PC-3 (cell line): ENCODE data around the gene MACROH2A2. TPM values are rescaled to one million over a fixed set of nuclear protein-coding genes. Genes with fewer than 3 reads are reported as not detected.
"Not testable (repeated sequence)": the region's sequence is repeated elsewhere in the genome, so short reads cannot be mapped to it uniquely, and the experiment has no call there.

ENCODE experiments used
- ATAC-seq: fragments of 200-7000 bp; cut with Tn5 transposase; 2 replicates; pipeline ENCODE4 v1.9.1; 2020; ENCODE audit warnings: mild to moderate bottlenecking, moderate library complexity
- BruUV-seq: library from RNA; stranded (reverse); fragments of 400-500 nt; replicated peaks from 2 replicates; lab custom pipeline; 2021; lab: Mats Ljungman, UMichigan
- CTCF ChIA-PET: fragments of 300-600 bp; sonication (Branson Sonifier 250); formaldehyde crosslinking; loops from one replicate; lab custom pipeline; 2022; ENCODE audit warnings: antibody characterized with exemption; lab: Charles Lee
- POLR2A ChIA-PET: fragments of 300-600 bp; sonication (Branson Sonifier 250); formaldehyde crosslinking; loops from one replicate; lab custom pipeline; 2022; ENCODE audit warnings: antibody characterized with exemption; ENCODE audit not compliant: unreplicated experiment; lab: Charles Lee
- DNase-seq: peaks from one replicate; pipeline ENCODE4 v3.0.0-alpha.2; 2015
- H2AFZ ChIP-seq: fragments of 300-600 bp; sonication (generic); 2 replicates; pipeline ENCODE4 v1.6.0; 2016; ENCODE audit warnings: antibody characterized with exemption, low read length
- H3F3A ChIP-seq: fragments of 300-600 bp; sonication (generic); one replicate; pipeline ENCODE4 v1.6.0; 2017; ENCODE audit warnings: antibody characterized with exemption, low read length, control low read depth, mild to moderate bottlenecking; ENCODE audit not compliant: unreplicated experiment
- H3K27ac ChIP-seq: fragments of 300-600 bp; sonication (generic); 2 replicates; pipeline ENCODE4 v1.5.1; 2016; ENCODE audit warnings: mild to moderate bottlenecking, low read length
- H3K27me3 ChIP-seq: fragments of 300-600 bp; sonication (generic); 2 replicates; pipeline ENCODE4 v1.6.1; 2016; ENCODE audit warnings: low read length, mixed read lengths
- H3K36me3 ChIP-seq: fragments of 300-600 bp; sonication (generic); 2 replicates; pipeline ENCODE4 v1.6.1; 2016; ENCODE audit warnings: low read depth, mixed run types, low read length, mixed read lengths
- H3K4me1 ChIP-seq: fragments of 300-600 bp; sonication (generic); 2 replicates; pipeline ENCODE4 v1.5.1; 2016; ENCODE audit warnings: low read length; ENCODE audit not compliant: insufficient read depth
- H3K4me2 ChIP-seq: fragments of 300-600 bp; sonication (generic); 2 replicates; pipeline ENCODE4 v1.6.0; 2016; ENCODE audit warnings: low read length
- H3K4me3 ChIP-seq: fragments of 300-600 bp; sonication (generic); 2 replicates; pipeline ENCODE4 v1.5.1; 2016; ENCODE audit warnings: mild to moderate bottlenecking, low read length, mixed read lengths
- H3K79me2 ChIP-seq: fragments of 300-600 bp; sonication (generic); 2 replicates; pipeline ENCODE4 v1.6.1; 2017; ENCODE audit warnings: low read length, mixed read lengths
- H3K9ac ChIP-seq: fragments of 300-600 bp; sonication (generic); 2 replicates; pipeline ENCODE4 v1.6.0; 2016; ENCODE audit warnings: mild to moderate bottlenecking, low read length
- H3K9me2 ChIP-seq: fragments of 300-600 bp; sonication (generic); replicated peaks from 2 replicates; pipeline ENCODE4 v1.6.1; 2016; ENCODE audit warnings: mixed run types, low read length, mixed read lengths
- H3K9me3 ChIP-seq: fragments of 300-600 bp; sonication (generic); 2 replicates; pipeline ENCODE4 v1.6.1; 2016; ENCODE audit warnings: low read length, mixed read lengths
- H4K20me1 ChIP-seq: fragments of 300-600 bp; sonication (generic); 2 replicates; pipeline ENCODE4 v1.6.1; 2016; ENCODE audit warnings: low read length, mixed read lengths
- CTCF ChIP-seq: fragments of 300-600 bp; sonication (generic); conservative IDR thresholded peaks from 2 replicates; pipeline ENCODE4 v1.5.1; 2017; ENCODE audit warnings: antibody characterized with exemption, low read depth, mild to moderate bottlenecking, low read length
- EZH2 ChIP-seq: fragments of 300-600 bp; sonication (generic); IDR thresholded peaks from one replicate; pipeline ENCODE4 v1.6.1; 2017; ENCODE audit warnings: antibody characterized with exemption, mild to moderate bottlenecking, low read length; ENCODE audit not compliant: unreplicated experiment
- EZH2phosphoT487 ChIP-seq: fragments of 300-600 bp; sonication (generic); IDR thresholded peaks from 2 replicates; pipeline ENCODE4 v1.6.1; 2018; ENCODE audit warnings: mild to moderate bottlenecking, antibody characterized with exemption, low read length, borderline replicate concordance
- intact Hi-C: fragments of 100-400 bp; cut with micrococcal nuclease; formaldehyde crosslinking; loops from 2 replicates; pipeline ENCODE4 v1.9.0; 2023
- total RNA-seq: library from RNA; depleted of rRNA; stranded (reverse); fragments of >200 nt; gene quantifications from 2 replicates; pipeline ENCODE4 v1.2.3, GENCODE V29; 2014; rRNA removed

The MACROH2A2 gene
- total RNA-seq, 1 experiment from 2014 or later: 86.7 TPM

GRCh38 chr10:70158113-70158512 lies 105.5 kb downstream of the MACROH2A2 start:
- peaks cover 10% of the 10 kb centered on the region; the same call in 1 of the 2 replicates for H3K4me1 ChIP-seq
- H2AFZ ChIP-seq: no peak overlapping the region
- DNase-seq: no peak
- no peak overlapping the region for H3K4me2 ChIP-seq
- H3K9ac ChIP-seq: no peak overlapping the region
- CTCF ChIA-PET: no interaction called here
- H3K27ac ChIP-seq: no peak overlapping the region
- H3K36me3 ChIP-seq: peaks cover 87% of the 10 kb centered on the region
- POLR2A ChIA-PET: interaction anchor here (0.6 kb wide), 1 partner anchor 11 kb away, joined by 6 read pairs; the partner anchor contains the start of gene TYSND1
- no peak for ATAC-seq
- BruUV-seq: no TSS peak
- H3K9me3 ChIP-seq: no peaks in the 10 kb centered on the region
- H4K20me1 ChIP-seq: peaks cover 27% of the 10 kb centered on the region
- intact Hi-C loops: no loop called here
- no peaks in the 10 kb centered on the region for H3K27me3 ChIP-seq
- TF ChIP-seq EZH2: no peak
- H3K9me2 ChIP-seq: no peaks in the 10 kb centered on the region
- no peak overlapping the region for H3K4me3 ChIP-seq
- H3F3A ChIP-seq: no peaks in the 10 kb centered on the region
- peaks cover 46% of the 10 kb centered on the region for H3K79me2 ChIP-seq

- H3K4me3 ChIP-seq, H3F3A ChIP-seq, H3K4me1 ChIP-seq, H3K27ac ChIP-seq, ATAC-seq, POLR2A ChIA-PET, H3K27me3 ChIP-seq, H3K9me2 ChIP-seq, intact Hi-C loops, DNase-seq, H2AFZ ChIP-seq, H3K9ac ChIP-seq, H3K9me3 ChIP-seq, H3K4me2 ChIP-seq, BruUV-seq: not testable (repeated sequence)
- CTCF ChIA-PET: interaction anchor here (1.0 kb wide), 1 partner anchor 13 kb away, joined by 3 read pairs; the partner anchor contains the start of gene TYSND1
- peaks cover 40% of the 10 kb centered on the region for H4K20me1 ChIP-seq
- peaks cover 86% of the 10 kb centered on the region for H3K36me3 ChIP-seq
- H3K79me2 ChIP-seq: peaks cover 58% of the 10 kb centered on the region
These were observed 106.7 kb downstream of the MACROH2A2 start for GRCh38 chr10:70159366-70159765.

- Histone ChIP-seq H3K79me2 (peaks cover 73% of the 10 kb centered on the region), H3K9me2 (no peaks in the 10 kb centered on the region), H3K4me2 (no peak overlapping the region), H3K27me3 (no peaks in the 10 kb centered on the region), H3K9ac (no peak overlapping the region), H4K20me1 (peaks cover 48% of the 10 kb centered on the region), H3K9me3 (no peaks in the 10 kb centered on the region), H3K4me1 (peaks cover 10% of the 10 kb centered on the region; the same call in 1 of the 2 replicates), H3K36me3 (peaks cover 80% of the 10 kb centered on the region), H3K4me3 (no peak overlapping the region), H3F3A (no peaks in the 10 kb centered on the region), H2AFZ (no peak overlapping the region), H3K27ac (no peak overlapping the region)
- CTCF ChIA-PET: interaction anchor here (0.6 to 1.2 kb wide), 2 partner anchors 14 to 61 kb away, joined by 4 to 8 read pairs; partner anchors contain the start of gene TYSND1
- ATAC-seq (0 out of 2 replicates have a peak, but pooled peaks have one; percentile 25), DNase-seq (no peak)
- no peak for TF ChIP-seq CTCF
- no peak for TF ChIP-seq EZH2
- no peak for TF ChIP-seq EZH2phosphoT487
- intact Hi-C loops: no loop called here
- BruUV-seq: no TSS peak
- POLR2A ChIA-PET: no interaction called here
These were observed 108.2 kb downstream of the MACROH2A2 start for GRCh38 chr10:70160798-70161197.

Other genes starting within 250 kb of the MACROH2A2 start
- 29.2 and 39.0 TPM in 2 replicates for gene AIFM2, start 80.0 kb downstream of the MACROH2A2 start, total RNA-seq
- 78.2 and 87.3 TPM in 2 replicates for gene TYSND1, start 93.9 kb downstream of the MACROH2A2 start, total RNA-seq
- 161 and 213 TPM in 2 replicates for gene SAR1A, start 117.7 kb downstream of the MACROH2A2 start, total RNA-seq
- 392 and 440 TPM in 2 replicates for gene PPA1, start 180.6 kb downstream of the MACROH2A2 start, total RNA-seq
- not detected in 2 replicates for gene NPFFR1, start 231.2 kb downstream of the MACROH2A2 start, total RNA-seq